DOHH2 (cell line): Measurements from ENCODE around the gene FAHD2B.
"Not testable (repeated sequence)": the region's sequence is repeated elsewhere in the genome, so short reads cannot be mapped to it uniquely, and the experiment has no call there.

Source experiments
- H3F3A ChIP-seq: fragments of 200-600 bp; sonication (generic), shearing (Covaris generic); 2 replicates; pipeline ENCODE4 v1.6.0; 2016; ENCODE audit warnings: antibody characterized with exemption, mild to moderate bottlenecking; ENCODE audit not compliant: control insufficient read depth, insufficient read depth
- H3K27ac ChIP-seq: fragments of 200-600 bp; sonication (generic); 2 replicates; pipeline ENCODE4 v1.5.1; 2014; ENCODE audit warnings: low read depth, mild to moderate bottlenecking, low read length, moderate library complexity
- H3K27me3 ChIP-seq: fragments of 200-600 bp; sonication (generic); 2 replicates; pipeline ENCODE4 v1.6.1; 2014; ENCODE audit warnings: mild to moderate bottlenecking, low read length, mixed read lengths; ENCODE audit not compliant: control insufficient read depth
- H3K36me3 ChIP-seq: fragments of 200-600 bp; sonication (generic); 2 replicates; pipeline ENCODE4 v1.6.1; 2014; ENCODE audit warnings: mild to moderate bottlenecking, low read length, moderate library complexity, mixed read lengths; ENCODE audit not compliant: control insufficient read depth
- H3K4me1 ChIP-seq: fragments of 200-600 bp; sonication (generic); 2 replicates; pipeline ENCODE4 v1.6.1; 2014; ENCODE audit warnings: mild to moderate bottlenecking, low read length, mixed read lengths; ENCODE audit not compliant: control insufficient read depth
- H3K4me2 ChIP-seq: fragments of 200-600 bp; sonication (generic); 2 replicates; pipeline ENCODE4 v1.6.0; 2014; ENCODE audit warnings: mild to moderate bottlenecking, low read length, moderate library complexity
- H3K4me3 ChIP-seq: fragments of 200-600 bp; sonication (generic); 2 replicates; pipeline ENCODE4 v1.5.1; 2014; ENCODE audit warnings: mild to moderate bottlenecking, low read length, mixed read lengths
- H3K79me2 ChIP-seq: fragments of 200-600 bp; sonication (generic); 2 replicates; pipeline ENCODE4 v1.6.1; 2014; ENCODE audit warnings: mild to moderate bottlenecking, low read length, mixed read lengths; ENCODE audit not compliant: control insufficient read depth
- H3K9me2 ChIP-seq: fragments of 200-600 bp; sonication (generic); replicated peaks from 2 replicates; pipeline ENCODE4 v1.6.1; 2014; ENCODE audit warnings: mild to moderate bottlenecking, low read length, mixed read lengths; ENCODE audit not compliant: control insufficient read depth
- H3K9me3 ChIP-seq: fragments of 200-600 bp; sonication (generic); 2 replicates; pipeline ENCODE4 v1.6.1; 2014; ENCODE audit warnings: antibody characterized with exemption, low read length, mixed read lengths; ENCODE audit not compliant: control insufficient read depth, insufficient read depth
- H4K20me1 ChIP-seq: fragments of 200-600 bp; sonication (generic); 2 replicates; pipeline ENCODE4 v1.6.0; 2014; ENCODE audit warnings: low read depth, mild to moderate bottlenecking, antibody characterized with exemption, low read length, moderate library complexity; ENCODE audit not compliant: control insufficient read depth, insufficient read depth

The FAHD2B gene

GRCh38 chr2:97050032-97050431 lies 44.6 kb downstream of the FAHD2B start:
- peaks cover 55% of the 10 kb centered on the region for H3K4me1 ChIP-seq
- H3K79me2 ChIP-seq, result peaks cover 11% of the 10 kb centered on the region; the same call in 1 of the 2 replicates
- peak overlapping the region; percentile 79 for H3K27ac ChIP-seq
- not testable (repeated sequence) for H3K9me2 ChIP-seq, H3K27me3 ChIP-seq, H4K20me1 ChIP-seq, H3K9me3 ChIP-seq, H3K36me3 ChIP-seq
- H3K4me2 ChIP-seq, result peak overlapping the region; percentile 66
- peak overlapping the region; percentile 67 for H3K4me3 ChIP-seq
- H3F3A ChIP-seq, result peaks cover 13% of the 10 kb centered on the region

GRCh38 chr2:97048448-97048847 lies 46.2 kb downstream of the FAHD2B start:
- Histone ChIP-seq H3F3A (peaks cover 13% of the 10 kb centered on the region), H3K79me2 (peaks cover 11% of the 10 kb centered on the region; the same call in 1 of the 2 replicates), H3K4me1 (peaks cover 56% of the 10 kb centered on the region), H3K4me3 (peak overlapping the region; percentile 66), H3K27ac (peak overlapping the region; percentile 92), H3K4me2 (peak overlapping the region; percentile 76)
- not testable (repeated sequence) for H3K36me3 ChIP-seq, H3K27me3 ChIP-seq, H3K9me2 ChIP-seq, H3K9me3 ChIP-seq, H4K20me1 ChIP-seq

DNA sequence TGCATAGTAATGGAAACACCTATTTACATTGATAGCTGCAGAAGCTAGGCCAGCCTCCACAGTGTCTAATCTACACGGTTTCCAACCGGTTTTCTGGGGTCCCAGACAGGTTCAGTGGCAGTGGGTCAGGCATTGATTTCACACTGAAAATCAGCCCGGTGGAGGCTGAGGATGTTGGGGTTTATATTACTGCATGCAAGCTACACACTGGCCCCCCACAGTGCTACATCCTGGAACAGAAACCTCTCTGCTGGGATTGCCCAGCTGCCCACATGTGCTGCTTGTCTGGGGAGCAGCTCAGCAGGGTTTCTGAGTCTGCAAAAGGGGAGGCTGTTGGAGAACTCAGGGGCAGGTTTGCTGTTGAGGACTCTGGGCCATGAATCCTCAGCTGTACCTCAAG lies 48.0 kb downstream of the FAHD2B start:
- peaks cover 13% of the 10 kb centered on the region for H3F3A ChIP-seq
- H3K79me2 ChIP-seq, result peaks cover 11% of the 10 kb centered on the region; the same call in 1 of the 2 replicates
- peak overlapping the region; percentile 92 for H3K27ac ChIP-seq
- H3K27me3 ChIP-seq, H3K36me3 ChIP-seq, H4K20me1 ChIP-seq, H3K9me3 ChIP-seq, H3K9me2 ChIP-seq: not testable (repeated sequence)
- H3K4me3 ChIP-seq, result peak overlapping the region; percentile 75
- H3K4me1 ChIP-seq, result peaks cover 56% of the 10 kb centered on the region
- peak overlapping the region; percentile 64 for H3K4me2 ChIP-seq

- Histone ChIP-seq H3K27ac (peak overlapping the region; percentile 92), H3F3A (peaks cover 13% of the 10 kb centered on the region), H3K4me2 (peak overlapping the region; percentile 64), H3K79me2 (peaks cover 11% of the 10 kb centered on the region; the same call in 1 of the 2 replicates), H3K4me3 (peak overlapping the region; percentile 75), H3K4me1 (peaks cover 52% of the 10 kb centered on the region)
- H3K27me3 ChIP-seq, H4K20me1 ChIP-seq, H3K36me3 ChIP-seq, H3K9me3 ChIP-seq, H3K9me2 ChIP-seq: not testable (repeated sequence)
Observed at GRCh38 chr2:97045895-97046499, 48.7 kb downstream of the FAHD2B start.
